NT2/D1 (cell line): ENCODE data around the gene CDC42SE2.
"Not testable (repeated sequence)": the region's sequence is repeated elsewhere in the genome, so short reads cannot be mapped to it uniquely, and the experiment has no call there.

Experiments used
- DNase-seq: peaks from one replicate; pipeline ENCODE4 v3.0.0-alpha.2; 2011; ENCODE audit warnings: low read depth, low spot score
- H3K27me3 ChIP-seq: 2 replicates; pipeline ENCODE4 v1.6.0; 2011; ENCODE audit warnings: mild to moderate bottlenecking; ENCODE audit not compliant: insufficient read length, insufficient read depth
- H3K36me3 ChIP-seq: 2 replicates; pipeline ENCODE4 v1.6.1; 2011; ENCODE audit warnings: mild to moderate bottlenecking, low read length, mixed read lengths; ENCODE audit not compliant: insufficient read depth, insufficient read length
- H3K4me1 ChIP-seq: 2 replicates; pipeline ENCODE4 v1.5.1; 2011; ENCODE audit not compliant: insufficient read depth, insufficient read length
- H3K4me3 ChIP-seq: 2 replicates; pipeline ENCODE4 v1.5.1; 2011; ENCODE audit warnings: low read depth; ENCODE audit not compliant: insufficient read length
- H3K9ac ChIP-seq: 2 replicates; pipeline ENCODE4 v1.6.0; 2011; ENCODE audit warnings: low read depth; ENCODE audit not compliant: insufficient read length
- H3K9me3 ChIP-seq: 2 replicates; pipeline ENCODE4 v1.5.1; 2011; ENCODE audit warnings: mild to moderate bottlenecking, low read length; ENCODE audit not compliant: insufficient read depth
- SUZ12 ChIP-seq: IDR thresholded peaks from 2 replicates; pipeline ENCODE4 v1.6.1; 2011; ENCODE audit not compliant: insufficient read length, insufficient read depth; ENCODE audit errors: extremely low read depth
- YY1 ChIP-seq: IDR thresholded peaks from 2 replicates; pipeline ENCODE4 v1.6.1; 2011; ENCODE audit not compliant: insufficient read length, insufficient read depth
- ZNF274 ChIP-seq: IDR thresholded peaks from 2 replicates; pipeline ENCODE4 v1.6.1; 2011; ENCODE audit warnings: mild to moderate bottlenecking, low read depth, low read length

The CDC42SE2 gene

GRCh38 chr5:131274326-131275063 is 10.6 kb downstream of the CDC42SE2 start:
- Histone ChIP-seq H3K36me3 (no peaks in the 10 kb centered on the region), H3K4me1 (no peaks in the 10 kb centered on the region), H3K27me3 (no peaks in the 10 kb centered on the region), H3K4me3 (no peak overlapping the region), H3K9me3 (peaks cover 6% of the 10 kb centered on the region; the same call in 1 of the 2 replicates), H3K9ac (no peak overlapping the region)
- no peak for DNase-seq
- TF ChIP-seq YY1 (no peak), SUZ12 (no peak), ZNF274 (no peak)

DNA sequence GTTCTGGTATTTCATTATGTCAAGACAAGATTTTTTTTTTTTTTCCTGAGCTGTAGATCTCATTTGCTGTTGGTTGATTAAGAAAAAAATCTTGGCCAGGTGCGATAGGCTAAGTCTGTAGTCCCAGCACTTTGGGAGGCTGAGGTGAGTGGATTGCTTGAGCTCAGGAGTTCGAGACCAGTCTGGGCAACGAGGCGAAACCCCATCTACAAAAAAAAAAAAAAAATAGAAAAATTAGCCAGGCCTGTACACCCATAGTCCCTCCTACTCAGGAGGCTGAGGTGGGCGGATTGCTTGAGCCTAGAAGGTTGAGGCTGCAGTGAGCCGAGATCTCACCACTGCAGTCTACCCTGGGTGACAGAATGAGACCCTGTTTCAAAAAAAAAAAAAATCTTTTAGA is 12.2 kb downstream of the CDC42SE2 start:
- no peaks in the 10 kb centered on the region for H3K4me1 ChIP-seq
- H3K9ac ChIP-seq: no peak overlapping the region
- TF ChIP-seq ZNF274 (no peak), YY1 (no peak), SUZ12 (no peak)

DNA sequence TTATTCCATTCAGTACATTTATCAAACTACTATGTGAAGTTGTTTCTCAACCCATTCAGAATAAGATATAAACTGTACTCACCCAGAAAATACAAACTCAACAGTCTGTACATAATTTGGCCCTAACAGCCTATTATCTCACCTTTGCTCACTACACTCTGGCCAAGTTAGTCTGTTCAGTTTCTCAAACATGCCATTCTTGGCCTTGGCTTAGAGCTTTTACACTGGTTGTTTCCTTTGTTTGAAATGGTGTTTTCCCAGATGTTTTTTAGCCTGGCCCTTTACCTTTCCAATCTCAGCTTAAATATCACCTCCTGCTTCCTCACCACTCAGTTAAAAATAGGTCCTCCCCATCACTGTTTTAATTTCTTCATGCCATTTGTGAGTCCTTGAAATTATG is 13.6 kb downstream of the CDC42SE2 start:
- H3K4me1 ChIP-seq: no peaks in the 10 kb centered on the region
- TF ChIP-seq ZNF274 (no peak), SUZ12 (no peak), YY1 (no peak)
- no peak overlapping the region for H3K9ac ChIP-seq
- H3K36me3 ChIP-seq: no peaks in the 10 kb centered on the region
- no peaks in the 10 kb centered on the region for H3K27me3 ChIP-seq
- H3K9me3 ChIP-seq: peaks cover 6% of the 10 kb centered on the region; the same call in 1 of the 2 replicates
- DNase-seq: no peak
- no peak overlapping the region for H3K4me3 ChIP-seq

More for the DNA sequence above, 12.2 kb downstream of the CDC42SE2 start:
- DNase-seq: no peak
- Histone ChIP-seq H3K27me3 (no peaks in the 10 kb centered on the region), H3K9me3 (peaks cover 6% of the 10 kb centered on the region; the same call in 1 of the 2 replicates), H3K36me3 (no peaks in the 10 kb centered on the region), H3K4me3 (no peak overlapping the region)

GRCh38 chr5:131277875-131278740 is 14.3 kb downstream of the CDC42SE2 start:
- Histone ChIP-seq H3K9ac (no peak overlapping the region), H3K4me1 (no peaks in the 10 kb centered on the region), H3K27me3 (no peaks in the 10 kb centered on the region), H3K4me3 (no peak overlapping the region), H3K9me3 (peaks cover 6% of the 10 kb centered on the region; the same call in 1 of the 2 replicates), H3K36me3 (no peaks in the 10 kb centered on the region)
- no peak for DNase-seq
- TF ChIP-seq SUZ12: no peak

- not testable (repeated sequence) for H3K4me3 ChIP-seq, H3K9me3 ChIP-seq, H3K36me3 ChIP-seq, DNase-seq, H3K9ac ChIP-seq, H3K4me1 ChIP-seq, H3K27me3 ChIP-seq
These were observed 14.9 kb downstream of the CDC42SE2 start for GRCh38 chr5:131278741-131279124.

- no peak overlapping the region for H3K9ac ChIP-seq
- DNase-seq: no peak
- H3K36me3 ChIP-seq: no peaks in the 10 kb centered on the region
- H3K4me1 ChIP-seq: no peaks in the 10 kb centered on the region
- no peaks in the 10 kb centered on the region for H3K27me3 ChIP-seq
- H3K9me3 ChIP-seq: peaks cover 6% of the 10 kb centered on the region; the same call in 1 of the 2 replicates
- H3K4me3 ChIP-seq: no peak overlapping the region
- no peak for TF ChIP-seq YY1
- no peak for TF ChIP-seq SUZ12
- TF ChIP-seq ZNF274: no peak
These were observed 15.4 kb downstream of the CDC42SE2 start for GRCh38 chr5:131279204-131279603.

GRCh38 chr5:131280417-131280816 is 16.6 kb downstream of the CDC42SE2 start:
- TF ChIP-seq SUZ12 (no peak), ZNF274 (no peak), YY1 (no peak)
- Histone ChIP-seq H3K9ac (no peak overlapping the region), H3K27me3 (no peaks in the 10 kb centered on the region), H3K9me3 (peaks cover 6% of the 10 kb centered on the region; the same call in 1 of the 2 replicates), H3K4me3 (no peak overlapping the region), H3K36me3 (no peaks in the 10 kb centered on the region), H3K4me1 (no peaks in the 10 kb centered on the region)
- DNase-seq: no peak
